GM12891 (cell line): ENCODE measurements around the gene ZFPM1.

Experiments
- DNase-seq: peaks from one replicate; pipeline ENCODE4 v3.0.0; 2011; ENCODE audit warnings: low spot score; ENCODE audit not compliant: insufficient read length
- FAIRE-seq: peaks from 2 replicates; lab custom pipeline; 2011; peaks lifted over from hg19 to GRCh38; lab: Jason Lieb, UNC
- PAX5 ChIP-seq: IDR thresholded peaks from 2 replicates; pipeline ENCODE4 v1.6.1; 2011; ENCODE audit warnings: low read length, moderate library complexity, mild to moderate bottlenecking; ENCODE audit not compliant: insufficient read depth, severe bottlenecking
- POLR2A ChIP-seq: IDR thresholded peaks from 2 replicates; pipeline ENCODE4 v1.6.1; 2011; ENCODE audit warnings: low read depth, low read length, control low read depth
- POLR2AphosphoS5 ChIP-seq: IDR thresholded peaks from 2 replicates; pipeline ENCODE4 v1.6.1; 2011; ENCODE audit warnings: low read depth, low read length, control low read depth
- POU2F2 ChIP-seq: IDR thresholded peaks from 2 replicates; pipeline ENCODE4 v1.6.1; 2011; ENCODE audit warnings: low read depth, mild to moderate bottlenecking, control low read depth, low read length, moderate library complexity
- SPI1 ChIP-seq: IDR thresholded peaks from 2 replicates; pipeline ENCODE4 v1.6.1; 2011; ENCODE audit warnings: low read depth, low read length, control low read depth
- TAF1 ChIP-seq: IDR thresholded peaks from 2 replicates; pipeline ENCODE4 v1.6.1; 2011; ENCODE audit warnings: low read depth, low read length, control low read depth

The ZFPM1 gene

DNA sequence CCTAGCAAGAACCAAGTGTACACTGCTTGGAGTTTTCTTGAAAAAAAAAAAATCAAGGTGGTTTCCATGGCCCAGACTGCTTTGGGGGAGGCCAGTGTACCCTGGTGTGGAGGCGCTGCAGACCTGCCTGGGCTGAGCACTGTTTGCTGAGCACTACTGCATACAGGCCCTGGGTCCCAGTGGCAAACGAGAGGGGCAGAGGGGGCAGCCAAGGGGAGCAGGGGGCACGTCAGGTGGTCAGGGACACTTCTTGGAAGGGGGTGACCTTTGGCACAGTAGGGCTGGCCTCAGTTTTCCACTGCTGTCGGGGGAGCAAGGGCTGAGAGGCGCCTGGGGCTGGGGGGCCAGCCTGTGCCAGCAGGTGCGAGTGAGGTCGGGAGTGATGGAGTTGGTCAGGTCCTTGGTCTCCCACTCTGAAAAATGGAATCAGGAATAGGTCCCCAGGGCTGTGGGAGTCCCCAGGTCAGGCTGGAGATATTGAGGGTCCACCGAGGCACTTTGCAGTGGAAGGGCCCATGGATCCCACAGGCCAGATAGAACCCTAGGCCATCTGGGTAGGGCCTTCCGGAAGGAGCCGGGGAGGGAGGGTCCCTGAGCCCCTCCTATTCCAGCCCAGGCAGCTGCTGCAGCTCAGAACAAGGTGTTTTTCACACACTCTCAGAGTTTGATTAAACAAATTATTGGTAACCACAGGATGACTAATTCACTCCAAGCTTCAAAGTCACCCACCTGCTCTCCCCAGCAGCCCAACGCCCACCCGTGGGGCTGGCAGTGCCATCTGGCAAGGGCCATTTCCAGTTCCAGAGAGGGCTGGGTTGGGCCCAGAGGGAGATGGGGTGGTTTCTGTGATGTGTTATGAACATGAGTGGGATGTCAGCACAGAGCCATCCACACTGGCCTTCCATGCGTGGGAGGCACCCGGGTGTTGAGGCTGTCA, 3.5 kb downstream of the ZFPM1 start:
- TF ChIP-seq POU2F2 (no peak), POLR2A (no peak), SPI1 (no peak), TAF1 (no peak), POLR2AphosphoS5 (no peak), PAX5 (no peak)
- DNase-seq (no peak), FAIRE-seq (peak; percentile 16)

DNA sequence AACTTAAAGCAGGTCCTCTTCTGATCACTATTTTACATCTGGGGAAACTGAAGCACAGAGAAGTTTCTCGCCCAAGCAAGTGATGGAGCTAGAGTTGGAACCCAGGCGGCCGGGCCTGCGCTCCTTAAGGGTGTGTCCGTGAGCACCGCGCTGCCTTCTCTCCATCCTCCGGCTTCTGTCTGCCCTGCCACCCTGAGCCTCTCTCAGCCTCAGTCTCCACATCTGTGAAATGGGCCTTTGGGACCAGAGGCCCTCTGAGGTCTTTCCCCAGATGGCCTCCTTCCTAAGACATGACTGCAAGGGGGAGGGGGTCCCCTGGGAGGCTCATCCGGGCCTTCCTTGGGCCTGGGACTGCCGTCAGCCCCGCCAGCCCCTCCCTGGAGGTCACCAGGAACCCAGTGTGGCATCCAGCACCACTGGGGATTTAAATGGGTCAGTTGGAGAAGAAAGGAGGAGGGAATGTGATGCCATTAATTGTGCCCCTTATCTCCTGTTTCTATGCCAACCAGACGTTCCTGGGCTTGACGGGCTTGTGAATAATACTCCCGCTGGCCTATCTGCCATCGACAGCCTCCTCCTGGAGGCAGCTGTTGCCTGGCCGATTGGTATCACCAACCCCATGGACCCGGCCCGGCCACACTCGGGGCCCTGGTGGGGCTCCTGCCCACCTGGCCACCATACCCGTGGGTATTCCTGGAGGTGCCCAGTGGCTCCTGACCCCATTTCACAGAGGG, 5.1 kb downstream of the ZFPM1 start:
- DNase-seq (no peak), FAIRE-seq (no peak)
- TF ChIP-seq POLR2AphosphoS5 (no peak), PAX5 (no peak)

DNA sequence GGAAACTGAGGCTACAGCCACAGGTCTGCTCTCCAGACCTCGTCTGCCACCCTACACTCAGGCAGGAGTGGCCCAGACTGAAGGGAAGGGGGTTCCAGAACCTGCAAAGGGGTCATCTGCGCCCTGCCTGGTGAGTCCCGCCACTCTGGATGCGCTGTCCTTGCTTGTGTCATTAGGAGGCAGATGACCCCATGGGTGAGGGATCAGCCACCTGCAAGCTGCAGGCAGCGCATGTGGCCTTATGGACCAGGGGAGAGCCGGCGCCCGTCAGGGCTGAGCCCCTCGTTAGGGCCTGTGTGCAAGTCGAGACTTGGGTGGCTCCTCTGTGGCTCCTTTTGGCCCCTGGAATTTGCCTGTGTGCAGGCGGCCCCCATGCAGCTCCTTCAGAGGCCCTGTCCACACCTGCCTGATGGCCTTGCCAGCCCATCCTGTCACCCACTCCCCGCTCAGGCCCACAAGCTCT, 5.7 kb downstream of the ZFPM1 start:
- TF ChIP-seq PAX5 (no peak), SPI1 (no peak), TAF1 (no peak), POU2F2 (no peak), POLR2AphosphoS5 (no peak), POLR2A (no peak)
- FAIRE-seq (no peak), DNase-seq (no peak)

DNA sequence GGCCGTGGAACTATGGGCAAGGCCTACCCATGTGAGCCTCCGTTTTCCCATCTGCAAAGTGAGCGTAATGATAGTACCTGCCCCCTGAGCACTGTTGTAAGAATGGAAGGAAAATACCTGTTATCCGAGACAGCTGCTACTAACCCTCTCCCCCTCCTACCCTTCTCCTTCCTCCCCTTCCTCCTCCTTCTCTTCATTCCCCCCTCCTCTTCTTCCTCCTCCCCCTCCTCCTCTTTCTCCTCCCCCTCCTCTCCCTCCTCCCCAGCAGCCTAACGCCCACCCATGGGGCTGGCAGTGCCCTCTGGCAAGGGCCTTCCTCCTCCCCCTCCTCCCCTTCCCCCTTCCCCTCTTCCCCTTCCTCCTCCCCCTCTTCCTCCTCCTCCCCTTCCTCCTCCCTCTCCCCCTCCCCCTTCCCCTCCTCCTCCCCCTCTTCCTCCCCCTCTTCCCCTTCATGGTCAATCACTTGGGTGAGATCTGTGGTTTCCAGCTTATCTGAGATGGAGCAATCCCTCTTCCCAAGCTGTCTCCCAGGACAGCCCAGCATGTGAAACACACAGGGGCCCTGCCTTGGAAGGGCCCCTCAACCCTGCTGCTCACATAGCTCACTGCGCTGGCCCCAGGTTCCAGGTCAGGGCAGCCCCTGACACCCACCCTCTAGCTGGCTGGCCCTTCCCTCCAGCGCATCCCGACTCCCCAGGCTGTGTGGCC, 6.4 kb downstream of the ZFPM1 start:
- DNase-seq (no peak), FAIRE-seq (no peak)

DNA sequence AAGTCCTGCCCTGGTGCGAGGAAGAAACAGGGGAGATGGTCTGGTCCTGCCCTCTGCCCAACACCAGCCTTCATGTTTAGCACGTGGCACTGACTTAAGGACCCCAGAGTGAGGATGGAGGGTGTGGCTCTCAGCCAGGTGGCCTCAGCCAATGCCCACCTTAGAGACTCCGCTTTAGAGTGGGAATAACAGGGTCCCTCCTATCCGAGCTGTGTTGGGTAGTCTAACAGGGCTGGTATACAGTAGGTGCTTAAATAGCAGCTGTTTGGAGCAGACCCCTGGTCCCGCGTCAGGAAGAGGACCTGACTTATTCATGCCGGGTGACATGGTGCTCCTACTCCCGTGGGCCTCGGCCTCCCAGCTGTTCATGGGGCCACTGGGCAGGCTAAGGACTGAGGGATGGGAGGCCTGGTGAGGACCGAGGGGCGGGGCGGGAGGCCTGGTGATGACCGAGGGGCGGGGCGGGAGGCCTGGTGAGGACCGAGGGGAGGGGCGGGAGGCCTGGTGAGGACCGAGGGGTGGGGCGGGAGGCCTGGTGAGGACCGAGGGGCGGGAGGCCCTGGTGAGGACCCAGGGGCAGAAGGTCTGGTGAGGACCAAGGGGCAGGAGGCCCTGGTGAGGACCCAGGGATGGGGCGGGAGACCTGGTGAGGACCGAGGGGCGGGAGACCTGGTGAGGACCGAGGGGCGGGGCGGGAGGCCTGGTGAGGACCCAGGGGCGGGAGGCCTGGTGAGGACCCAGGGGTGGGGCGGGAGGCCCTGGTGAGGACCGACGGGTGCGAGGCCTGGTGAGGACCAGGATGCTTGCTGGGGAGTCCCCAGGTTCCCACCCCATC, 7.6 kb downstream of the ZFPM1 start:
- TF ChIP-seq POU2F2 (no peak), SPI1 (no peak), POLR2AphosphoS5 (no peak), POLR2A (no peak), TAF1 (no peak), PAX5 (no peak)

More for the DNA sequence above, 6.4 kb downstream of the ZFPM1 start:
- no peak for TF ChIP-seq SPI1
- TF ChIP-seq PAX5: no peak
- no peak for TF ChIP-seq POLR2A
- TF ChIP-seq POU2F2: no peak
- no peak for TF ChIP-seq POLR2AphosphoS5
- TF ChIP-seq TAF1: no peak

DNA sequence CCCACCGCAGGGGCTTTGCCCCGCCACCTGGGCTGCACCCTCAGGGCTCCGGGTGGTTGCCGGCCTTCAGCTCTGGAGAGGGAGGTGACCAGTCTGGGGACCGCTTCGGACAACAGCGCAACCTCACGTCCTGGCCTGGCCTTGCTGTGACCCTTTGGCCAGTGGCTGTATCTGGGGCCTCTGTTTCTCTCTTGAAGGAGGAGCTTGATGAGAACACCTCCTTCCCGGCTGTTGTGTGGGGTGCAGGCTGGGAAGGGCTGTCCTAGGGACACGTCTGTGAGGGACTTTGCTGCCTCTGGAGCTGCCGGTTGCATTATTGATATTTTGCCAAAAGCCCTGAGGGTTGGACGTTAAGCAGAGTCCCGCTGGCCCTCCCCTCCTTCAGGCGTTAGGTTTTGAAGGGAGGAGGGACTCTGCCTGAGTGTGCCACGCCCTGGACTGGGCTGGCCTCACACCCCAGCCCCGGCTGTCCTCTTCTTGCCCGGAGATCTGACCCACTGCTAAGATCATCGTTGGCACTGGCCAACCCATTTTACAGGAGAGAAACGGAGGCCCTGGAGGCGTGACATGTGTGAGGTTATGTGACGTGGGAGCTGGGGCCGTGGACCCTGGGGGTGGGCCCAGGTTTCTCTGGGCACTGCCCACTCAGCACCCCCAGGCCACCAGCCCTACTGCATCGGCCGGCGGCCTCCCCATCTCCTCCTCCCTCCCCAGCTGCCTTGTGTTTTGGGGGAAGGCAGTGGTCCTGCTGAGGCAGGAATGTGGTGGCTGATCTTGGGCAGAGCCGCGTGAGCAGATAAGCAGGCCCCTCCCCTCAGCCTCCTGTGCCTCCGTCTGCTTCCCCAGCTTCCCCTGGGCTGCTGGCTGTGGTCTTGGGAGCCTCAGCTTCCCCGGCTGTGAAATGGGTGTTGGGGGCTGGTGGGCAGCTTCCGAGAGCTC, 8.5 kb downstream of the ZFPM1 start:
- no peak for TF ChIP-seq SPI1
- TF ChIP-seq TAF1: no peak
- TF ChIP-seq POLR2AphosphoS5: no peak
- TF ChIP-seq PAX5: no peak
- TF ChIP-seq POLR2A: no peak
- TF ChIP-seq POU2F2: no peak
- DNase-seq (no peak), FAIRE-seq (no peak)

More for the DNA sequence above, 7.6 kb downstream of the ZFPM1 start:
- no peak for DNase-seq
- FAIRE-seq: no peak

DNA sequence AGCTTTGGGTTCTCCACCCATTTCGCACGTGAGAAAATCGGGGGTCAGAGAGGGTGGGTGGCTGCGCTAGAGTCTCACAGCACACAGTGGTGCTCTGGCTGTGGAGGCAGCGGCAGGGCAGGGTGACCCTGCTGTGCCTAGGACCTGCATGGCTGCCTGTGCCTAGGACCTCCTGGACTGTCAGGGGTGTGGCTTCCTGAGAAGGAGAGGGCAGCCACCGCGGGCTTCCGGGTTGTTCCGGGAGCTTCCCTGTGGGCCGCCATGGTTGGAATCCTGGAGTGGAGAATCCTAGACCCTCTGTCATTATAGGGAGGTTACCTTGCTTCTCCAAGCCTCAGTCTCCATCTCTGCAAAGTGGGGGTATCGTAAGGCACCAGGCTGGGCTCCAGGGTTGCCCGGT, 9.3 kb downstream of the ZFPM1 start:
- FAIRE-seq (no peak), DNase-seq (no peak)
- TF ChIP-seq POLR2A: no peak

DNA sequence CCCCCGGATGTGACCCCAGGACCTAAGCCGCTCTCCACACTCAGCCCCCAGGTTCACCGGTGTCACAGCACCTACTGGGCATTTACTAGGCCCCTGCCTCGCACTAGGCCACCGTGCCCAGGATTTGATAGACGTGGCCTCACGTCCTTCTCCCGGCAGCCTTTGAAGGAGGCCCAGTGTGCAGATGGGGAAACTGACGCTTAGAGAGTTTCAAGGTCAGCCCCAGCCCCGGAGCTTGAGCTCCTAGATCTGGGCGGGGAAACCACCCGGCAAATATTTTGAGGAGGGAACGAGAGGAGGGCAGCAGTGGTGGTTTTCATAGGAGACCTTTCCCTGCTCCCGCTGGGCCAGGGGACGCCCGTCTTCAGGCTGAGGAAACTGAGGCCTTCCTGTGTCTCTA, 10.3 kb downstream of the ZFPM1 start:
- DNase-seq (no peak), FAIRE-seq (no peak)
- TF ChIP-seq POLR2AphosphoS5: no peak
- TF ChIP-seq SPI1: no peak
- TF ChIP-seq PAX5: no peak
- no peak for TF ChIP-seq TAF1
- TF ChIP-seq POU2F2: no peak
- TF ChIP-seq POLR2A: no peak
